ENCODE measurements around the gene TOP2B.

- TF ChIP-seq, protein P1, sequence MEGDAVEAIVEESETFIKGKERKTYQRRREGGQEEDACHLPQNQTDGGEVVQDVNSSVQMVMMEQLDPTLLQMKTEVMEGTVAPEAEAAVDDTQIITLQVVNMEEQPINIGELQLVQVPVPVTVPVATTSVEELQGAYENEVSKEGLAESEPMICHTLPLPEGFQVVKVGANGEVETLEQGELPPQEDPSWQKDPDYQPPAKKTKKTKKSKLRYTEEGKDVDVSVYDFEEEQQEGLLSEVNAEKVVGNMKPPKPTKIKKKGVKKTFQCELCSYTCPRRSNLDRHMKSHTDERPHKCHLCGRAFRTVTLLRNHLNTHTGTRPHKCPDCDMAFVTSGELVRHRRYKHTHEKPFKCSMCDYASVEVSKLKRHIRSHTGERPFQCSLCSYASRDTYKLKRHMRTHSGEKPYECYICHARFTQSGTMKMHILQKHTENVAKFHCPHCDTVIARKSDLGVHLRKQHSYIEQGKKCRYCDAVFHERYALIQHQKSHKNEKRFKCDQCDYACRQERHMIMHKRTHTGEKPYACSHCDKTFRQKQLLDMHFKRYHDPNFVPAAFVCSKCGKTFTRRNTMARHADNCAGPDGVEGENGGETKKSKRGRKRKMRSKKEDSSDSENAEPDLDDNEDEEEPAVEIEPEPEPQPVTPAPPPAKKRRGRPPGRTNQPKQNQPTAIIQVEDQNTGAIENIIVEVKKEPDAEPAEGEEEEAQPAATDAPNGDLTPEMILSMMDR (optimal IDR thresholded peaks at IDR 0.05 in 1 of 3, IDR thresholded peaks at IDR 0.05 in 1 of 3, conservative IDR thresholded peaks at IDR 0.05 in 1 of 3; ENCODE audit: extremely low read depth in 1 of 3, insufficient read depth in 2 of 3, low read length in 3 of 3): no peak
- TF ChIP-seq EZH2 (IDR thresholded peaks at IDR 0.05; ENCODE audit: low read length): no peak
These were observed 101.1 kb downstream of the TOP2B start for GRCh38 chr3:25563601-25564000.
